Activated naive CD4-positive, alpha-beta T cell treated with anti-CD3 and anti-CD28 coated beads for 36 hours (primary cell): Measurements from ENCODE around the gene GMCL1. TPM values are rescaled to one million over a fixed set of nuclear protein-coding genes. Genes with fewer than 3 reads are reported as not detected.
"Not testable (repeated sequence)": the region's sequence is repeated elsewhere in the genome, so short reads cannot be mapped to it uniquely, and the experiment has no call there.

Experiments used
- CTCF ChIA-PET: fragments of 350-600 bp; sonication (Branson Sonifier 250); formaldehyde crosslinking; loops from one replicate; lab custom pipeline; 2021; ENCODE audit warnings: antibody characterized with exemption; lab: Charles Lee
- DNase-seq: peaks from one replicate; pipeline ENCODE4 v3.0.0-alpha.2; 2020
- H3K27ac Mint-ChIP-seq: one replicate; pipeline ENCODE4 v1.8.0; 2021; ENCODE audit warnings: mild to moderate bottlenecking, mixed read lengths
- H3K27me3 Mint-ChIP-seq: one replicate; pipeline ENCODE4 v1.8.0; 2021; ENCODE audit warnings: low read depth, mixed read lengths
- H3K36me3 Mint-ChIP-seq: one replicate; pipeline ENCODE4 v1.8.0; 2021; ENCODE audit warnings: low read depth, mixed read lengths
- H3K4me1 Mint-ChIP-seq: one replicate; pipeline ENCODE4 v1.8.0; 2021; ENCODE audit warnings: low read depth, mixed read lengths
- H3K4me3 Mint-ChIP-seq: one replicate; pipeline ENCODE4 v1.8.0; 2021; ENCODE audit warnings: mild to moderate bottlenecking, moderate library complexity, mixed read lengths
- H3K9me3 Mint-ChIP-seq: one replicate; pipeline ENCODE4 v1.8.0; 2021; ENCODE audit warnings: mixed read lengths
- intact Hi-C: fragments of 100-400 bp; cut with micrococcal nuclease; formaldehyde crosslinking; loops from one replicate; pipeline ENCODE4 v1.15.1; 2023
- total RNA-seq, 2 experiments: library from RNA; stranded (reverse); gene quantifications; one replicate each; pipeline ENCODE4 v1.2.3, GENCODE V29; 2021

Gene GMCL1
- total RNA-seq, 2 experiments from 2014 or later: 15.9 to 19.4 TPM

- CTCF ChIA-PET: interaction anchor here (1.2 kb wide), 1 partner anchor 71 kb away, joined by 5 read pairs; no protein-coding TSS in a partner anchor
These were observed 33.3 kb upstream of the GMCL1 start for GRCh38 chr2:69796174-69796573.

GRCh38 chr2:69797235-69797634 lies 32.2 kb upstream of the GMCL1 start:
- CTCF ChIA-PET: interaction anchor here (1.2 kb wide), 1 partner anchor 72 kb away, joined by 5 read pairs; no protein-coding TSS in a partner anchor
- no peak for DNase-seq
- H3K36me3 Mint-ChIP-seq: no peaks in the 10 kb centered on the region
- H3K27me3 Mint-ChIP-seq: no peaks in the 10 kb centered on the region
- H3K27ac Mint-ChIP-seq: no peak overlapping the region
- intact Hi-C loops: no loop called here
- H3K4me1 Mint-ChIP-seq: peaks cover 7% of the 10 kb centered on the region
- H3K4me3 Mint-ChIP-seq: no peak overlapping the region
- no peaks in the 10 kb centered on the region for H3K9me3 Mint-ChIP-seq

More at GRCh38 chr2:69796174-69796573, 33.3 kb upstream of the GMCL1 start:
- intact Hi-C loops: no loop called here
- no peaks in the 10 kb centered on the region for H3K36me3 Mint-ChIP-seq
- no peaks in the 10 kb centered on the region for H3K27me3 Mint-ChIP-seq
- no peak for DNase-seq
- no peaks in the 10 kb centered on the region for H3K9me3 Mint-ChIP-seq
- no peak overlapping the region for H3K27ac Mint-ChIP-seq
- peaks cover 7% of the 10 kb centered on the region for H3K4me1 Mint-ChIP-seq
- no peak overlapping the region for H3K4me3 Mint-ChIP-seq

GRCh38 chr2:69797836-69798289 lies 31.6 kb upstream of the GMCL1 start:
- no peaks in the 10 kb centered on the region for H3K9me3 Mint-ChIP-seq
- H3K4me3 Mint-ChIP-seq: no peak overlapping the region
- CTCF ChIA-PET: no interaction called here
- no peaks in the 10 kb centered on the region for H3K36me3 Mint-ChIP-seq
- peaks cover 7% of the 10 kb centered on the region for H3K4me1 Mint-ChIP-seq
- DNase-seq: no peak
- no peaks in the 10 kb centered on the region for H3K27me3 Mint-ChIP-seq
- no peak overlapping the region for H3K27ac Mint-ChIP-seq
- intact Hi-C loops: loop anchor here (2.0 kb wide), 1 partner anchor 23 kb away; no protein-coding TSS in a partner anchor

- Mint-ChIP-seq H3K4me3 (no peak overlapping the region), H3K27me3 (no peaks in the 10 kb centered on the region), H3K9me3 (no peaks in the 10 kb centered on the region), H3K4me1 (peaks cover 11% of the 10 kb centered on the region), H3K36me3 (no peaks in the 10 kb centered on the region), H3K27ac (no peak overlapping the region)
- CTCF ChIA-PET: interaction anchor here (1.6 kb wide), 1 partner anchor 18 kb away, joined by 3 read pairs; no protein-coding TSS in a partner anchor
- DNase-seq: no peak
- intact Hi-C loops: loop anchor here (2.0 kb wide), 1 partner anchor 24 kb away; no protein-coding TSS in a partner anchor
These were observed 31.1 kb upstream of the GMCL1 start for GRCh38 chr2:69798290-69798908.

GRCh38 chr2:69798909-69799526 lies 30.4 kb upstream of the GMCL1 start:
- Mint-ChIP-seq H3K4me1 (peaks cover 14% of the 10 kb centered on the region), H3K36me3 (peaks cover 2% of the 10 kb centered on the region), H3K27me3 (no peaks in the 10 kb centered on the region), H3K4me3 (no peak overlapping the region), H3K9me3 (no peaks in the 10 kb centered on the region), H3K27ac (no peak overlapping the region)
- intact Hi-C loops: loop anchor here (2.0 kb wide), 1 partner anchor 24 kb away; no protein-coding TSS in a partner anchor
- peak; percentile 25 for DNase-seq
- CTCF ChIA-PET: interaction anchor here (1.0 to 3.2 kb wide), 3 partner anchors 17 to 74 kb away, joined by 3 to 23 read pairs (median 4); no protein-coding TSS in a partner anchor

- Mint-ChIP-seq H3K27ac (no peak overlapping the region), H3K9me3 (no peaks in the 10 kb centered on the region), H3K4me1 (peaks cover 20% of the 10 kb centered on the region), H3K36me3 (peaks cover 2% of the 10 kb centered on the region), H3K4me3 (no peak overlapping the region), H3K27me3 (no peaks in the 10 kb centered on the region)
- intact Hi-C loops: no loop called here
- CTCF ChIA-PET: interaction anchor here (1.1 to 3.2 kb wide), 2 partner anchors 17 to 77 kb away, joined by 5 to 23 read pairs; no protein-coding TSS in a partner anchor
- no peak for DNase-seq
These were observed 27.6 kb upstream of the GMCL1 start for GRCh38 chr2:69801745-69802290.

- intact Hi-C loops, H3K4me3 Mint-ChIP-seq, H3K36me3 Mint-ChIP-seq, H3K27ac Mint-ChIP-seq, H3K9me3 Mint-ChIP-seq, H3K27me3 Mint-ChIP-seq, DNase-seq: not testable (repeated sequence)
- peaks cover 20% of the 10 kb centered on the region for H3K4me1 Mint-ChIP-seq
- CTCF ChIA-PET: interaction anchor here (0.6 to 1.2 kb wide), 2 partner anchors 22 to 90 kb away, joined by 3 to 6 read pairs; no protein-coding TSS in a partner anchor
These were observed 26.6 kb upstream of the GMCL1 start for GRCh38 chr2:69802781-69803367.

GRCh38 chr2:69804416-69804815 lies 25.0 kb upstream of the GMCL1 start:
- no peaks in the 10 kb centered on the region for H3K27me3 Mint-ChIP-seq
- CTCF ChIA-PET: interaction anchor here (0.8 kb wide), 1 partner anchor 80 kb away, joined by 3 read pairs; no protein-coding TSS in a partner anchor
- peaks cover 2% of the 10 kb centered on the region for H3K36me3 Mint-ChIP-seq
- intact Hi-C loops: no loop called here
- H3K9me3 Mint-ChIP-seq: no peaks in the 10 kb centered on the region
- peaks cover 13% of the 10 kb centered on the region for H3K4me1 Mint-ChIP-seq
- DNase-seq: peak; percentile 25
- H3K4me3 Mint-ChIP-seq: peak overlapping the region; percentile 37
- peak overlapping the region; percentile 48 for H3K27ac Mint-ChIP-seq

GRCh38 chr2:69805887-69806286 lies 23.6 kb upstream of the GMCL1 start:
- Mint-ChIP-seq H3K36me3 (peaks cover 2% of the 10 kb centered on the region), H3K9me3 (no peaks in the 10 kb centered on the region), H3K27ac (no peak overlapping the region), H3K27me3 (no peaks in the 10 kb centered on the region), H3K4me3 (no peak overlapping the region), H3K4me1 (peaks cover 13% of the 10 kb centered on the region)
- no peak for DNase-seq
- CTCF ChIA-PET: interaction anchor here (0.6 to 2.8 kb wide), 3 partner anchors 11 to 241 kb away, joined by 3 to 16 read pairs (median 6); no protein-coding TSS in a partner anchor
- intact Hi-C loops: no loop called here

- no peak for DNase-seq
- Mint-ChIP-seq H3K4me3 (no peak overlapping the region), H3K4me1 (peaks cover 13% of the 10 kb centered on the region), H3K27me3 (no peaks in the 10 kb centered on the region), H3K27ac (no peak overlapping the region), H3K36me3 (peaks cover 2% of the 10 kb centered on the region), H3K9me3 (no peaks in the 10 kb centered on the region)
- intact Hi-C loops: no loop called here
- CTCF ChIA-PET: interaction anchor here (2.5 to 2.8 kb wide), 2 partner anchors 83 to 84 kb away, joined by 16 to 18 read pairs; no protein-coding TSS in a partner anchor
These were observed 21.5 kb upstream of the GMCL1 start for GRCh38 chr2:69807821-69808540.

GRCh38 chr2:69810550-69810949 lies 18.9 kb upstream of the GMCL1 start:
- Mint-ChIP-seq H3K27me3 (no peaks in the 10 kb centered on the region), H3K27ac (no peak overlapping the region), H3K4me3 (no peak overlapping the region), H3K4me1 (no peaks in the 10 kb centered on the region), H3K9me3 (no peaks in the 10 kb centered on the region), H3K36me3 (no peaks in the 10 kb centered on the region)
- no peak for DNase-seq
- intact Hi-C loops: no loop called here
- CTCF ChIA-PET: interaction anchor here (2.5 kb wide), 1 partner anchor 86 kb away, joined by 18 read pairs; no protein-coding TSS in a partner anchor
